VCaP (cell line): ENCODE results near the gene AJM1.

Experiments used
- H3K27ac ChIP-seq: fragments of 450-650 bp; 2 replicates; pipeline ENCODE4 v1.5.1; 2017
- TF ChIP-seq, protein P1 (sequence below): fragments of 450-650 bp; conservative IDR thresholded peaks from 2 replicates; pipeline ENCODE4 v1.5.1; 2017; ENCODE audit warnings: mild to moderate bottlenecking, moderate library complexity

AJM1 gene

GRCh38 chr9:136799079-136799853 lies 43.0 kb upstream of the AJM1 start:
- peak overlapping the region; percentile 100 for H3K27ac ChIP-seq
- TF ChIP-seq, protein P1, sequence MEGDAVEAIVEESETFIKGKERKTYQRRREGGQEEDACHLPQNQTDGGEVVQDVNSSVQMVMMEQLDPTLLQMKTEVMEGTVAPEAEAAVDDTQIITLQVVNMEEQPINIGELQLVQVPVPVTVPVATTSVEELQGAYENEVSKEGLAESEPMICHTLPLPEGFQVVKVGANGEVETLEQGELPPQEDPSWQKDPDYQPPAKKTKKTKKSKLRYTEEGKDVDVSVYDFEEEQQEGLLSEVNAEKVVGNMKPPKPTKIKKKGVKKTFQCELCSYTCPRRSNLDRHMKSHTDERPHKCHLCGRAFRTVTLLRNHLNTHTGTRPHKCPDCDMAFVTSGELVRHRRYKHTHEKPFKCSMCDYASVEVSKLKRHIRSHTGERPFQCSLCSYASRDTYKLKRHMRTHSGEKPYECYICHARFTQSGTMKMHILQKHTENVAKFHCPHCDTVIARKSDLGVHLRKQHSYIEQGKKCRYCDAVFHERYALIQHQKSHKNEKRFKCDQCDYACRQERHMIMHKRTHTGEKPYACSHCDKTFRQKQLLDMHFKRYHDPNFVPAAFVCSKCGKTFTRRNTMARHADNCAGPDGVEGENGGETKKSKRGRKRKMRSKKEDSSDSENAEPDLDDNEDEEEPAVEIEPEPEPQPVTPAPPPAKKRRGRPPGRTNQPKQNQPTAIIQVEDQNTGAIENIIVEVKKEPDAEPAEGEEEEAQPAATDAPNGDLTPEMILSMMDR: no peak

DNA sequence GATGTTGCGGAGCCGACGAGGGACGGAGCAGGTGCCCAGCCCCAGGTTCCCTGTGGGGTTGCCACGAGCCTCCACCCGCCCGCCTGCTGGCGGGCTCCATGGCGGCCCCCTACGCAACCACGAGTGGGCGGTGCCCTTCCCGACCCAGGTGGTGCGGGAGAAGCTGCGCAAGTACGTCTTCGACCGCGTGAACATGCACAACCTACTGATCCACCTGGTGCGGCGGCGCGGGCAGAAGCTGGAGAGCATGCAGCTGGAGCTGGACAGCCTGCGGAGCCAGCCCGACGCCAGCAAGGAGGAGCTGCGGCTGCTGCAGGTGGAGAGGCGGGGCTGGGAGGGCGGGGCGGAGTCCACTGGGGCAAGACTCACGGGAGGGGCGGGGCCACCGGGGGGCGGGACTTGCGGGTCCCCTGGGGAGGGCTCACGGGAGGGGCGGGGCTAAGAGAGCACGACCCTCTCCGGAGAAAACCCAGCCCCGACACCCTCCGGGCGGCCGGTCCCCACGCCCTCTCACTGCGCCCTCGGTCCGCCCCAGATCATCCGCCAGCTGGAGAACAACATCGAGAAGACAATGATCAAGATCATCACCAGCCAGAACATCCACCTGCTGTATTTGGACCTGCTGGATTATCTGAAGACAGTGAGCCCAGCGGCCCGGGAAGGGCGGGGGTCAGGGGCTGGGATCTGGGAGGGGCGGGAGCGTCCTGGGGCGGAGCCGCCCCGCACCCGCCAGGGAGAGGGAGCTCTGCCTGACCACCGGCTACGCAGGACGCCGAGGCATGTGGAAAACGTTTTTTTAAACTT lies 42.2 kb upstream of the AJM1 start:
- TF ChIP-seq, protein P1: no peak
- peak overlapping the region; percentile 100 for H3K27ac ChIP-seq

DNA sequence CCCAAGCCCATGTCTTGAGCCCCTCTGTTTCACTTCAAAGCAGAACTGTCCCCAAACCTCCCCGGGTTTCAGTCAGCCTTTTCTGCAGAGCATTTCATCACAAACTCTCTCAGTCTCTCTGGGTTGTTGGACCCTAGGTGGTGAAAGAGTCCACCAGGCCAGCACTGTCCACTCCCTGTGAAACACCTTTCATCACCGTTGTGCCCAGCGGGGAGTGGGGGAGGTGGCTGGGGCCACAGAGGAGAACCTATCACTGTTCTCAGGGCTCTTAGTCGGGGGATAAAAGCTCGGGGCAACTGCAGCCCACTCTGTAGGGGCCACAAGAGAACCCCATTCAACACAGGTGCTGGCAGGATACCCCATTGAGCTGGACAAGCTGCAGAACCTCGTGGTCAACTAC lies 40.0 kb upstream of the AJM1 start:
- TF ChIP-seq, protein P1: no peak
- peak overlapping the region; percentile 100 for H3K27ac ChIP-seq

DNA sequence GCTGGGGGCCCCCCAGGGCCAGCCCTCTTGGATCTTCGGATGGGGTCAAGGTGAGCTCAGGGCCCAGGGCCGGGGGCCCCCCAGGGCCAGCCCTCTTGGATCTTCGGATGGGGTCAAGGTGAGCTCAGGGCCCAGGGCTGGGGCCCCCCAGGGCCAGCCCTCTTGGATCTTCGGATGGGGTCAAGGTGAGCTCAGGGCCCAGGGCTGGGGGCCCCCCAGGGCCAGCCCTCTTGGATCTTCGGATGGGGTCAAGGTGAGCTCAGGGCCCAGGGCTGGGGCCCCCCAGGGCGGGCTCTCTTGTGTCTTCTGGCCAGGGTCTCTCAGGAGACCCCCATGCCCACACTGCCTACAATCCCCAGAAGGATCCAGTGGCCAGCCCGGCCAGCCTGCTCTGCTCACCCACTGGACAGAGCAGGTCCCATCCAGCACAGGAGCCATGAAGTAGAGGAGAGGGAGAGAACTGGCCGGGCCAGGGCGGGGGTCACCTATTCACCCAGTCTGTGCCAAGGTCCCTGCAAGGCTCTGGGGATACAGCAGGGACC lies 39.2 kb upstream of the AJM1 start:
- peak overlapping the region; percentile 99 for H3K27ac ChIP-seq

GRCh38 chr9:136803551-136804508 lies 38.4 kb upstream of the AJM1 start:
- H3K27ac ChIP-seq: peak overlapping the region; percentile 99
- TF ChIP-seq, protein P1: no peak

- TF ChIP-seq, protein P1: no peak
- H3K27ac ChIP-seq: peak overlapping the region; percentile 99
Measured at GRCh38 chr9:136804509-136805206, 37.6 kb upstream of the AJM1 start.

- peak overlapping the region; percentile 99 for H3K27ac ChIP-seq
- TF ChIP-seq, protein P1: no peak
Measured at GRCh38 chr9:136805207-136805740, 37.0 kb upstream of the AJM1 start.
